Measurements from ENCODE around the gene CACNA1E. TPM values are rescaled to one million over a fixed set of nuclear protein-coding genes. Genes with fewer than 3 reads are reported as not detected.

CACNA1E gene
- total RNA-seq, 1 experiment from 2014 or later: 0.46 TPM

GRCh38 chr1:181476581-181476980 lies 6.7 kb upstream of the CACNA1E start:
- DNase-seq: no peak
- peaks cover 7% of the 10 kb centered on the region; the same call in 1 of the 2 replicates for H3K27me3 ChIP-seq (ENCODE audit: insufficient read depth, low read length)
- no peak overlapping the region for H2BK15ac ChIP-seq (ENCODE audit: low read depth, low read length)
- H3K4me1 ChIP-seq (ENCODE audit: insufficient read depth, low read length): no peaks in the 10 kb centered on the region
- Mint-ChIP-seq H3K9me3 (no peaks in the 10 kb centered on the region), H3K27me3 (ENCODE audit: low read depth) (peaks cover 18% of the 10 kb centered on the region), H3K36me3 (ENCODE audit: insufficient read depth in 1 of 3, low read depth in 3 of 3) (0 out of 7 replicates have a peak, but pooled peaks cover 0 to 4% (median 0%) of the 10 kb centered on the region in 3 experiments), H3K27ac (no peak overlapping the region), H3K4me1 (peaks cover 0 to 8% of the 10 kb centered on the region in 2 experiments), H3K4me3 (no peak overlapping the region)
- H3K4me2 ChIP-seq (ENCODE audit: insufficient read depth, insufficient read length, low read length): no peak overlapping the region
- no peak overlapping the region for H2AK5ac ChIP-seq (ENCODE audit: insufficient read length, low read length)
- H3K56ac ChIP-seq (ENCODE audit: insufficient read length, low read depth, low read length): no peak overlapping the region
- no peak overlapping the region for H2BK5ac ChIP-seq (ENCODE audit: insufficient read length, low read length)
- H3K79me1 ChIP-seq (ENCODE audit: insufficient read depth, low read depth, low read length, poor library complexity, severe bottlenecking): no peaks in the 10 kb centered on the region
- no peak overlapping the region for H4K91ac ChIP-seq (ENCODE audit: insufficient read length, low read depth, low read length)
- H3K9me3 ChIP-seq (ENCODE audit: control insufficient read depth, low read depth, low read length): no peaks in the 10 kb centered on the region
- H3K23ac ChIP-seq (ENCODE audit: insufficient read length, low read depth, low read length): no peak overlapping the region
- no peak overlapping the region for H4K8ac ChIP-seq (replicated peaks; ENCODE audit: insufficient read length, low read depth, low read length)
- TF ChIP-seq, protein P1, sequence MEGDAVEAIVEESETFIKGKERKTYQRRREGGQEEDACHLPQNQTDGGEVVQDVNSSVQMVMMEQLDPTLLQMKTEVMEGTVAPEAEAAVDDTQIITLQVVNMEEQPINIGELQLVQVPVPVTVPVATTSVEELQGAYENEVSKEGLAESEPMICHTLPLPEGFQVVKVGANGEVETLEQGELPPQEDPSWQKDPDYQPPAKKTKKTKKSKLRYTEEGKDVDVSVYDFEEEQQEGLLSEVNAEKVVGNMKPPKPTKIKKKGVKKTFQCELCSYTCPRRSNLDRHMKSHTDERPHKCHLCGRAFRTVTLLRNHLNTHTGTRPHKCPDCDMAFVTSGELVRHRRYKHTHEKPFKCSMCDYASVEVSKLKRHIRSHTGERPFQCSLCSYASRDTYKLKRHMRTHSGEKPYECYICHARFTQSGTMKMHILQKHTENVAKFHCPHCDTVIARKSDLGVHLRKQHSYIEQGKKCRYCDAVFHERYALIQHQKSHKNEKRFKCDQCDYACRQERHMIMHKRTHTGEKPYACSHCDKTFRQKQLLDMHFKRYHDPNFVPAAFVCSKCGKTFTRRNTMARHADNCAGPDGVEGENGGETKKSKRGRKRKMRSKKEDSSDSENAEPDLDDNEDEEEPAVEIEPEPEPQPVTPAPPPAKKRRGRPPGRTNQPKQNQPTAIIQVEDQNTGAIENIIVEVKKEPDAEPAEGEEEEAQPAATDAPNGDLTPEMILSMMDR (conservative IDR thresholded peaks at IDR 0.05): no peak
- no CpG with 5 or more reads among the region's 8 CpGs for WGBS (ENCODE audit: extremely low coverage, insufficient read length, low lambda C conversion rate)
- no peak overlapping the region for H3K9ac ChIP-seq (ENCODE audit: extremely low read depth, insufficient read length, low read length)
- H3K27ac ChIP-seq (ENCODE audit: insufficient read length, low read depth, low read length): no peak overlapping the region
- H2BK20ac ChIP-seq (ENCODE audit: low read depth, low read length, poor library complexity, severe bottlenecking): no peak overlapping the region
- H3T11ph ChIP-seq (ENCODE audit: low read length): no peak overlapping the region
- no peaks in the 10 kb centered on the region for H3K23me2 ChIP-seq (ENCODE audit: insufficient read length, low read depth, low read length, poor library complexity, severe bottlenecking)
- no peak overlapping the region for H3K4ac ChIP-seq (ENCODE audit: low read depth, low read length)
- no peaks in the 10 kb centered on the region for H4K20me1 ChIP-seq (ENCODE audit: control insufficient read depth, insufficient read depth, insufficient read length)
- H3K14ac ChIP-seq (ENCODE audit: insufficient read depth, low read length): no peak overlapping the region
- no peak overlapping the region for H2BK12ac ChIP-seq (ENCODE audit: insufficient read length, low read depth, low read length)
- no peak overlapping the region for H4K5ac ChIP-seq (ENCODE audit: insufficient read length, low read depth, low read length)
- no peak overlapping the region for H3K18ac ChIP-seq (ENCODE audit: insufficient read length, low read depth, low read length)
- H3K79me2 ChIP-seq (ENCODE audit: insufficient read depth, low read length): no peaks in the 10 kb centered on the region
- H2BK120ac ChIP-seq (ENCODE audit: low read depth, low read length, poor library complexity, severe bottlenecking): no peak overlapping the region
- no peak overlapping the region for H2AFZ ChIP-seq (ENCODE audit: low read length)
